Naive B cell (primary cell): ENCODE measurements around the gene RBM38. TPM values are rescaled to one million over a fixed set of nuclear protein-coding genes. Genes with fewer than 3 reads are reported as not detected.
A peak's percentile ranks its signal among the peaks of the same experiment; 100 is the strongest.

Experiments
- ATAC-seq, 2 donors: fragments of 150-1000 bp; cut with Tn5 transposase; 2 replicates each; pipeline ENCODE4 v1.10.0; 2021; ENCODE audit warnings: low read depth in 2 of 2, mild to moderate bottlenecking in 2 of 2, moderate library complexity in 2 of 2
- DNase-seq: peaks from one replicate; pipeline ENCODE4 v3.0.0; 2022
- H3K27ac Mint-ChIP-seq, 6 donors: one replicate each; pipeline ENCODE4 v1.8.0; 2020 to 2022; ENCODE audit warnings: mild to moderate bottlenecking in 6 of 6, mixed read lengths in 6 of 6, moderate library complexity in 5 of 6, inconsistent platforms in 2 of 6
- H3K27me3 Mint-ChIP-seq, 3 donors: one replicate each; pipeline ENCODE4 v1.8.0; 2021 to 2022; ENCODE audit warnings: mixed read lengths in 3 of 3, mild to moderate bottlenecking in 1 of 3
- H3K36me3 Mint-ChIP-seq, 2 donors: one replicate each; pipeline ENCODE4 v1.8.0; 2020 to 2022; ENCODE audit warnings: mixed read lengths in 2 of 2, inconsistent platforms in 1 of 2, mild to moderate bottlenecking in 1 of 2
- H3K4me1 Mint-ChIP-seq, 3 donors: one replicate each; pipeline ENCODE4 v1.8.0; 2020 to 2022; ENCODE audit warnings: mixed read lengths in 3 of 3, inconsistent platforms in 1 of 3, mild to moderate bottlenecking in 1 of 3, moderate library complexity in 1 of 3
- H3K4me3 Mint-ChIP-seq, 8 donors: one replicate each; pipeline ENCODE4 v1.8.0; 2020 to 2022; ENCODE audit warnings: mild to moderate bottlenecking in 8 of 8, mixed read lengths in 8 of 8, moderate library complexity in 8 of 8, inconsistent platforms in 2 of 8
- H3K9me3 Mint-ChIP-seq, 7 donors: one replicate each; pipeline ENCODE4 v1.8.0; 2020 to 2022; ENCODE audit warnings: mixed read lengths in 7 of 7, mild to moderate bottlenecking in 5 of 7, inconsistent platforms in 2 of 7, moderate library complexity in 1 of 7
- polyA plus RNA-seq, 6 donors: library from polyadenylated mRNA; unstranded; fragments of 300-500 nt; fragmentation: Illumina TruSeq; gene quantifications; one replicate each; pipeline ENCODE4 v1.2.3, GENCODE V29; 2021; ENCODE audit warnings: low read depth in 6 of 6

RBM38 gene
- polyA plus RNA-seq, 6 donors from 2014 or later, result 80.1 to 189 (median 157) TPM

- no peak for DNase-seq
Observed at GRCh38 chr20:57458400-57459160, 67.4 kb downstream of the RBM38 start.

More at GRCh38 chr20:57458400-57459160, 67.4 kb downstream of the RBM38 start:
- H3K36me3 Mint-ChIP-seq, result no peaks in the 10 kb centered on the region
- peak in 1 of 2 donors; percentile 27 for ATAC-seq
- H3K27me3 Mint-ChIP-seq, result no peaks in the 10 kb centered on the region
- H3K4me1 Mint-ChIP-seq, result peaks cover 21 to 23% (median 23%) of the 10 kb centered on the region in 3 donors
- H3K9me3 Mint-ChIP-seq, result no peaks in the 10 kb centered on the region
- H3K27ac Mint-ChIP-seq, result no peak overlapping the region
- no peak overlapping the region for H3K4me3 Mint-ChIP-seq

Other genes starting within 250 kb of the RBM38 start
- gene BMP7, start 124.8 kb upstream of the RBM38 start, polyA plus RNA-seq, result not detected
- not detected for gene SPO11, start 61.6 kb upstream of the RBM38 start, polyA plus RNA-seq
- 10 to 100 TPM; 31.1 to 55.1 (median 39.8) TPM for gene RAE1, start 40.1 kb upstream of the RBM38 start, polyA plus RNA-seq
- not detected for gene CTCFL, start 133.7 kb downstream of the RBM38 start, polyA plus RNA-seq
- not detected for gene PCK1, start 169.7 kb downstream of the RBM38 start, polyA plus RNA-seq
- gene ZBP1, start 229.0 kb downstream of the RBM38 start, polyA plus RNA-seq, result 10 to 100 TPM in 5 of 6 donors, 1 to 10 TPM in 1; 7.6 to 24.1 (median 15.5) TPM